ENCODE measurements around the gene ADSS1. TPM values are rescaled to one million over a fixed set of nuclear protein-coding genes. Genes with fewer than 3 reads are reported as not detected.

The ADSS1 gene
- total RNA-seq, 2 donors from 2014 or later = 18.3 to 44.4 TPM

- no peak overlapping the region for H3K4me3 ChIP-seq
- no peaks in the 10 kb centered on the region for H3K36me3 ChIP-seq
- no peak for DNase-seq (ENCODE audit: low spot score)
- H3K27me3 ChIP-seq (replicated peaks; ENCODE audit: insufficient read depth) = no peaks in the 10 kb centered on the region
- no peak for TF ChIP-seq POLR2AphosphoS5 (IDR thresholded peaks at IDR 0.05)
- TF ChIP-seq, protein P1, sequence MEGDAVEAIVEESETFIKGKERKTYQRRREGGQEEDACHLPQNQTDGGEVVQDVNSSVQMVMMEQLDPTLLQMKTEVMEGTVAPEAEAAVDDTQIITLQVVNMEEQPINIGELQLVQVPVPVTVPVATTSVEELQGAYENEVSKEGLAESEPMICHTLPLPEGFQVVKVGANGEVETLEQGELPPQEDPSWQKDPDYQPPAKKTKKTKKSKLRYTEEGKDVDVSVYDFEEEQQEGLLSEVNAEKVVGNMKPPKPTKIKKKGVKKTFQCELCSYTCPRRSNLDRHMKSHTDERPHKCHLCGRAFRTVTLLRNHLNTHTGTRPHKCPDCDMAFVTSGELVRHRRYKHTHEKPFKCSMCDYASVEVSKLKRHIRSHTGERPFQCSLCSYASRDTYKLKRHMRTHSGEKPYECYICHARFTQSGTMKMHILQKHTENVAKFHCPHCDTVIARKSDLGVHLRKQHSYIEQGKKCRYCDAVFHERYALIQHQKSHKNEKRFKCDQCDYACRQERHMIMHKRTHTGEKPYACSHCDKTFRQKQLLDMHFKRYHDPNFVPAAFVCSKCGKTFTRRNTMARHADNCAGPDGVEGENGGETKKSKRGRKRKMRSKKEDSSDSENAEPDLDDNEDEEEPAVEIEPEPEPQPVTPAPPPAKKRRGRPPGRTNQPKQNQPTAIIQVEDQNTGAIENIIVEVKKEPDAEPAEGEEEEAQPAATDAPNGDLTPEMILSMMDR (IDR thresholded peaks at IDR 0.05) = no peak
- no peak for TF ChIP-seq POLR2A (IDR thresholded peaks at IDR 0.05)
- intact Hi-C loops (cut with DNase I) = no loop called here
- peaks cover 6% of the 10 kb centered on the region for H3K4me1 ChIP-seq (replicated peaks)
- no peaks in the 10 kb centered on the region for H3K9me3 ChIP-seq
- H3K27ac ChIP-seq = no peak overlapping the region
- WGBS = 89% methylated on average over 16 of the region's 24 CpGs
Observed at GRCh38 chr14:104780513-104781030, 56.5 kb downstream of the ADSS1 start.

- Histone ChIP-seq H3K9me3 (no peaks in the 10 kb centered on the region), H3K27me3 (replicated peaks; ENCODE audit: insufficient read depth) (no peaks in the 10 kb centered on the region), H3K4me3 (no peak overlapping the region), H3K27ac (no peak overlapping the region), H3K36me3 (no peaks in the 10 kb centered on the region), H3K4me1 (replicated peaks) (peaks cover 6% of the 10 kb centered on the region)
- DNase-seq (ENCODE audit: low spot score) = no peak
- TF ChIP-seq POLR2A (IDR thresholded peaks at IDR 0.05) (no peak), POLR2AphosphoS5 (IDR thresholded peaks at IDR 0.05) (no peak)
- TF ChIP-seq, protein P1 (IDR thresholded peaks at IDR 0.05) = no peak
- intact Hi-C loops (cut with DNase I) = no loop called here
- 83% methylated on average over 17 of the region's 20 CpGs for WGBS
Observed at GRCh38 chr14:104781271-104782077, 57.4 kb downstream of the ADSS1 start.

DNA sequence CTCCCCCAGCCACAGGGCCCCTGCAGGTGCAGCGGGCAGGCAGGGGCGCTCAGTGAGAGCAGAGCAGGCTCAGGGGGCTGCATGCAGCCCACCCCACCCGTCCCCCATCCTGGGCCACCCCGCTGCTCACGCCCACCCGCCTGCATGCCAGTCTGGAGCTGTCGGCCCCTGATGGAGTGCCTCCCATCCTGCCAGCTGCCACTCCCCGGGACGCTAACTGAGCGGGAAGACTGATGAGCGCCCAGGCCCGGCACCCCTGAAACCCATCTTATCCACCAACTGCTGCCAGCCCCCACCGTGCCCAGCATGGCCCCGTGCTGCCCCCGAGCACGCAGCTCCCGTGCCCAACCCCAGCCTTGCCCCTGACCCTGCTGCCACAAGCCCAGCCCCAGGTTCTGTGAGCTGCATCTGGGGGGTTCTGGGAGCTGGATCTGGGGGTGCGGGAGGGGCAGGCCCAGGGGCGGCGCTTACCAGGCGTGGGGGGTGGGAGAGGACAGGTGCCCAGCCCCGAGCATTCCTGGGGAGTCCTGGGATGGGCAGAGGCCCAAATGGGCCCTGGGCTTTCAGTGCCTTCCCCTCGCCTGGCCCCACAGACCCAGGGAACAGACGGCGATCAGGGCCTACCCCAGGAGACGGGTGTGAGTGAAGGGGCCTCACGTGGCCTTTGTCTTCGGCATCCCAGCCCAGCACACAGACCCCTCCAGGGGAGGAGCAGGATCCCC, 58.2 kb downstream of the ADSS1 start:
- no peaks in the 10 kb centered on the region for H3K27me3 ChIP-seq (replicated peaks; ENCODE audit: insufficient read depth)
- no peak overlapping the region for H3K27ac ChIP-seq
- intact Hi-C loops (cut with DNase I) = no loop called here
- DNase-seq (ENCODE audit: low spot score) = no peak
- H3K36me3 ChIP-seq = no peaks in the 10 kb centered on the region
- H3K9me3 ChIP-seq = no peaks in the 10 kb centered on the region
- TF ChIP-seq, protein P1 (IDR thresholded peaks at IDR 0.05) = no peak
- TF ChIP-seq POLR2AphosphoS5 (IDR thresholded peaks at IDR 0.05) (no peak), POLR2A (IDR thresholded peaks at IDR 0.05) (no peak)
- WGBS = 84% methylated on average over 27 of the region's 28 CpGs
- no peak overlapping the region for H3K4me3 ChIP-seq
- peaks cover 13% of the 10 kb centered on the region for H3K4me1 ChIP-seq (replicated peaks)

- TF ChIP-seq POLR2A (IDR thresholded peaks at IDR 0.05) = no peak
- no peak overlapping the region for H3K27ac ChIP-seq
- H3K27me3 ChIP-seq (replicated peaks; ENCODE audit: insufficient read depth) = no peaks in the 10 kb centered on the region
- H3K4me3 ChIP-seq = no peak overlapping the region
- 74% methylated on average over 13 of the region's 13 CpGs for WGBS
- H3K9me3 ChIP-seq = no peaks in the 10 kb centered on the region
- H3K36me3 ChIP-seq = no peaks in the 10 kb centered on the region
- H3K4me1 ChIP-seq (replicated peaks) = peaks cover 17% of the 10 kb centered on the region
- intact Hi-C loops (cut with DNase I) = no loop called here
- no peak for DNase-seq (ENCODE audit: low spot score)
Observed at GRCh38 chr14:104782808-104783139, 58.7 kb downstream of the ADSS1 start.

DNA sequence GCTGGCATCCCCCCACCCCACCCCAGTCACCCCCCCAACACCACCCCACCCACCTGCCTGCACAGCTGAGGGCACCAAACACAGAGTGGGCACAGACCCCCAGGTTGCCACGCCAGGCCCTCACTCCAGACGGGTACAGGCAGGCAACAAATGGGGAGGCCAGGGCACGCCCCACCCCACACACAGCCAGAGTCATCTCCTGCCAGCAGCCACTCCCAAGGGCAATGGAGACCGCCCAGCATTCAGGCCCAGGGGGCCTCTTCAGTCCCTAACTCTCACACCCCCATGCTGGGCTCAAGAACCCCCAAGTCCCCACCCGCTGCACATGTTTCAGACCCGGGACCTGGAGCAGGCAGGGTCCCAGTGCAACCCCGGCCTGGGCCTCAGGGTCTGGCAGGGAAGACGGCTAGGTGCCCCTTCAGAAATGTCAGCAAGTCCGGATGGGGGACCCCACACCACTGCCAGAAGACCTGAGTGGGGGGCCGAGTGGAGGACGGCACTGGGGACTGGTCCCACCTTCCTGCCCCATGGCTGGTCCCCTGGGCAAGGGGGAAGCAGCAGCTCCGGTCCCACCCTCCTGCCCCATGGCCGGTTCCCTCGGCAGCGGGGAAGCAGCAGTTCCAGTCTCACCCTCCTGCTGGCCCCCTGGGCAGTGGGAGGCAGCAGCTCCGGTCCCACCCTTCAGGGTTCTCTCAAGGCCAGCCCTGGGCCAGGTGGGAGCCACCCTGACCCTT, 59.6 kb downstream of the ADSS1 start:
- 78% methylated on average over 9 of the region's 16 CpGs for WGBS
- no peaks in the 10 kb centered on the region for H3K36me3 ChIP-seq
- H3K9me3 ChIP-seq = no peaks in the 10 kb centered on the region
- peaks cover 21% of the 10 kb centered on the region for H3K4me1 ChIP-seq (replicated peaks)
- intact Hi-C loops (cut with DNase I) = no loop called here
- no peak for TF ChIP-seq POLR2A (IDR thresholded peaks at IDR 0.05)
- TF ChIP-seq, protein P1 (IDR thresholded peaks at IDR 0.05) = no peak
- TF ChIP-seq POLR2AphosphoS5 (IDR thresholded peaks at IDR 0.05) = no peak
- no peaks in the 10 kb centered on the region for H3K27me3 ChIP-seq (replicated peaks; ENCODE audit: insufficient read depth)
- no peak for DNase-seq (ENCODE audit: low spot score)
- peak overlapping the region in 1 of 2 donors; percentile 51 for H3K27ac ChIP-seq
- no peak overlapping the region for H3K4me3 ChIP-seq
